GM18526 (cell line): Measurements from ENCODE around the gene TTLL6.

Experiments
- POLR2A ChIP-seq: IDR thresholded peaks from 3 replicates; pipeline ENCODE4 v1.6.1; 2011; ENCODE audit not compliant: insufficient read length; ENCODE audit errors: extremely low read depth

TTLL6 gene

GRCh38 chr17:48791128-48792032 is 25.6 kb downstream of the TTLL6 start:
- TF ChIP-seq POLR2A = no peak

- TF ChIP-seq POLR2A = no peak
Measured at GRCh38 chr17:48790607-48791127, 26.4 kb downstream of the TTLL6 start.

GRCh38 chr17:48787828-48788227 is 29.2 kb downstream of the TTLL6 start:
- no peak for TF ChIP-seq POLR2A

GRCh38 chr17:48779421-48779820 is 37.6 kb downstream of the TTLL6 start:
- TF ChIP-seq POLR2A = no peak

- TF ChIP-seq POLR2A = no peak
Measured at GRCh38 chr17:48776602-48777001, 40.4 kb downstream of the TTLL6 start.

GRCh38 chr17:48773245-48773644 is 43.8 kb downstream of the TTLL6 start:
- no peak for TF ChIP-seq POLR2A

GRCh38 chr17:48770954-48771353 is 46.1 kb downstream of the TTLL6 start:
- no peak for TF ChIP-seq POLR2A

- TF ChIP-seq POLR2A = no peak
Measured at GRCh38 chr17:48769009-48769675, 47.9 kb downstream of the TTLL6 start.

- TF ChIP-seq POLR2A = no peak
Measured at GRCh38 chr17:48767263-48767774, 49.7 kb downstream of the TTLL6 start.

- TF ChIP-seq POLR2A = no peak
Measured at GRCh38 chr17:48761114-48761513, 55.9 kb downstream of the TTLL6 start.

- TF ChIP-seq POLR2A = no peak
Measured at GRCh38 chr17:48760411-48760810, 56.6 kb downstream of the TTLL6 start.

- no peak for TF ChIP-seq POLR2A
Measured at GRCh38 chr17:48759288-48759687, 57.7 kb downstream of the TTLL6 start.

- TF ChIP-seq POLR2A = no peak
Measured at GRCh38 chr17:48757524-48757961, 59.5 kb downstream of the TTLL6 start.

GRCh38 chr17:48756830-48757251 is 60.2 kb downstream of the TTLL6 start:
- no peak for TF ChIP-seq POLR2A

GRCh38 chr17:48755356-48755755 is 61.7 kb downstream of the TTLL6 start:
- no peak for TF ChIP-seq POLR2A
